Parathyroid adenoma (tissue), 2 donors: ENCODE data around the gene TENM4.

Experiments
- H2AFZ ChIP-seq: fragments of 300-600 bp; sonication (generic); one replicate; pipeline ENCODE4 v1.7.0; 2017; ENCODE audit warnings: antibody characterized with exemption, mild to moderate bottlenecking
- H3K27ac ChIP-seq: fragments of 300-600 bp; sonication (generic); one replicate; pipeline ENCODE4 v1.7.0; 2017
- H3K27me3 ChIP-seq: fragments of 300-600 bp; sonication (generic); one replicate; pipeline ENCODE4 v1.7.0; 2017; ENCODE audit warnings: low read length; ENCODE audit not compliant: control insufficient read depth, insufficient read depth
- H3K36me3 ChIP-seq: fragments of 300-600 bp; sonication (generic); one replicate; pipeline ENCODE4 v1.7.0; 2017; ENCODE audit warnings: low read length; ENCODE audit not compliant: control insufficient read depth, insufficient read depth
- H3K4me1 ChIP-seq: fragments of 300-600 bp; sonication (generic); one replicate; pipeline ENCODE4 v1.7.0; 2017; ENCODE audit warnings: control low read depth
- H3K4me2 ChIP-seq: fragments of 300-600 bp; sonication (generic); one replicate; pipeline ENCODE4 v1.7.0; 2017; ENCODE audit warnings: low read length
- H3K4me3 ChIP-seq: fragments of 300-600 bp; sonication (generic); one replicate; pipeline ENCODE4 v1.7.0; 2017; ENCODE audit warnings: low read depth, low read length
- H3K79me2 ChIP-seq: fragments of 300-600 bp; sonication (generic); one replicate; pipeline ENCODE4 v1.7.0; 2017; ENCODE audit warnings: control low read depth
- H3K9ac ChIP-seq: fragments of 300-600 bp; sonication (generic); one replicate; pipeline ENCODE4 v1.7.0; 2017; ENCODE audit warnings: mild to moderate bottlenecking
- H3K9me3 ChIP-seq: fragments of 300-600 bp; sonication (generic); one replicate; pipeline ENCODE4 v1.7.0; 2017; ENCODE audit warnings: low read length; ENCODE audit not compliant: control insufficient read depth
- CTCF ChIP-seq: fragments of 300-600 bp; sonication (generic); IDR thresholded peaks from one replicate; pipeline ENCODE4 v1.7.0; 2017; ENCODE audit warnings: antibody characterized with exemption, mild to moderate bottlenecking
- donor health status: primary hyperparathyroidism.

TENM4 gene

GRCh38 chr11:79367844-79368243 is 73.0 kb downstream of the TENM4 start:
- Histone ChIP-seq H3K27me3 (no peaks in the 10 kb centered on the region), H3K36me3 (no peaks in the 10 kb centered on the region), H3K79me2 (no peaks in the 10 kb centered on the region), H2AFZ (no peak overlapping the region), H3K9me3 (no peaks in the 10 kb centered on the region), H3K27ac (no peak overlapping the region), H3K4me3 (no peak overlapping the region), H3K4me2 (no peak overlapping the region), H3K9ac (no peak overlapping the region), H3K4me1 (no peaks in the 10 kb centered on the region)
- TF ChIP-seq CTCF: no peak

DNA sequence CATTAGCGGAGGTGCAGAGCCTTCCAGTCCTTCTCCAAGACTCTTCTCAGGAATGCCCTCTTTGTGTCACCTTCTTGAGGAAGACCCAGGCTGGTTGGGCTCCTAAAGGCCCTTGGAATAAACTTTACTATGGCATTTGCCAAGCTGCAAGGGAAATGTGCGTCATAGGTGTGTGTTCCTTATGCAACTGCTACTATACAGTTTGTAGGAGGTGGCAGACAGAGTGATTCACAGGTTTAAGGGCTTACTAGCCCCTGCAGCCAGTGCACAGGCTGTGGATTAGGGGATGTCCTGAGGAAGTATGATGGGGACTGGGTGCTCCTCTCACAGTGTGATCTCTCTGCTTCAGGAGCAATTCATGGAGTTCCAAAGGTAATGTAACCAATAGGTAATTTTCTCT is 74.6 kb downstream of the TENM4 start:
- H3K27me3 ChIP-seq: no peaks in the 10 kb centered on the region
- no peak overlapping the region for H2AFZ ChIP-seq
- no peaks in the 10 kb centered on the region for H3K36me3 ChIP-seq
- H3K4me1 ChIP-seq: no peaks in the 10 kb centered on the region
- H3K4me3 ChIP-seq: no peak overlapping the region
- H3K27ac ChIP-seq: no peak overlapping the region
- TF ChIP-seq CTCF: no peak
- H3K79me2 ChIP-seq: no peaks in the 10 kb centered on the region
- H3K9me3 ChIP-seq: no peaks in the 10 kb centered on the region
- no peak overlapping the region for H3K4me2 ChIP-seq
- H3K9ac ChIP-seq: no peak overlapping the region

GRCh38 chr11:79363861-79364378 is 76.9 kb downstream of the TENM4 start:
- H3K4me2 ChIP-seq: no peak overlapping the region
- H3K27me3 ChIP-seq: no peaks in the 10 kb centered on the region
- no peak overlapping the region for H3K9ac ChIP-seq
- no peak overlapping the region for H3K27ac ChIP-seq
- no peak for TF ChIP-seq CTCF
- no peak overlapping the region for H2AFZ ChIP-seq
- H3K4me3 ChIP-seq: no peak overlapping the region
- no peaks in the 10 kb centered on the region for H3K79me2 ChIP-seq
- H3K4me1 ChIP-seq: no peaks in the 10 kb centered on the region
- H3K36me3 ChIP-seq: no peaks in the 10 kb centered on the region
- H3K9me3 ChIP-seq: no peaks in the 10 kb centered on the region

DNA sequence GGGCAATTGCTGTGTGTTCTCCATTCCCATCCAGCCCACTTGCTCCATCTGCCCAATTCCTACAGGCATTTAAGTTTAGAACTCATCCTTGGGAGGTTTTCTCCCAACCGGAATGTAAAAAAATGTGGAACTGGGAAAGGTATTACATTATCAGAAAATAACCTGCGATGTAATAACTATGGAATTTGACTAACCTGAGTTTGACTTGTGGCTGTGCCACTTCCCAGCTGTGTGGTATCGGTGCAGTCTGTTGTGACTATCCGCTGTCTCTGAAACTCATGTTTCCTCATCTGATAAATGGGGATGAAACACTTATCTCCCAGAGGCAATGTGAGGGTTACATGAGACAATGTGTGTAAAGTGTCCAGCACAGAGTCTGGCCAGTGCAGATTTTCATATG is 77.6 kb downstream of the TENM4 start:
- H3K36me3 ChIP-seq: no peaks in the 10 kb centered on the region
- H3K27ac ChIP-seq: no peak overlapping the region
- H3K9ac ChIP-seq: no peak overlapping the region
- H3K4me2 ChIP-seq: no peak overlapping the region
- TF ChIP-seq CTCF: no peak
- H2AFZ ChIP-seq: no peak overlapping the region
- H3K27me3 ChIP-seq: no peaks in the 10 kb centered on the region
- H3K4me1 ChIP-seq: no peaks in the 10 kb centered on the region
- no peak overlapping the region for H3K4me3 ChIP-seq
- H3K79me2 ChIP-seq: no peaks in the 10 kb centered on the region
- H3K9me3 ChIP-seq: no peaks in the 10 kb centered on the region

DNA sequence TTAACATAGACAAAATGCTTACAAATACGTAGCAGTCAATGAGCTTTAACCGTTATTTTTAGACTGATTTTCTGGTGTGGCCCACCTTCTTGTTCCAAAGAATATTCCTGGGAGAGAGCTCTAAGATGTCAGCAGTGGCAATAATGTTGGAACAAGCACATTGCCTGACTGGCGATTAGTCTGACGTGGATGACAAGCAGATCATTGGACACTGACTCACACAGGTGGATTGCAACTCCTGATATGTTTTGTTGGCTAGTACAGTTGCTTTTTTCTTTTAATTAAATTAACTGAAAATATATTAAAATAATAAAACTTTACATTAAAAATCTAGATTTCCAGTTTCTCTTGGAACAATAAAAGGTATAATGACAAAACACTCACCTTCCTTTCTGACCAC is 78.0 kb downstream of the TENM4 start:
- Histone ChIP-seq H2AFZ (no peak overlapping the region), H3K27me3 (no peaks in the 10 kb centered on the region), H3K27ac (no peak overlapping the region), H3K79me2 (no peaks in the 10 kb centered on the region), H3K4me2 (no peak overlapping the region), H3K4me1 (no peaks in the 10 kb centered on the region), H3K9me3 (no peaks in the 10 kb centered on the region), H3K36me3 (no peaks in the 10 kb centered on the region), H3K9ac (no peak overlapping the region), H3K4me3 (no peak overlapping the region)
- TF ChIP-seq CTCF: no peak
